Esophagus squamous epithelium (tissue), 4 donors: ENCODE data around the gene PEX12.

ENCODE experiments used
- POLR2A ChIP-seq, 4 donors: fragments of 450-650 bp; IDR thresholded peaks; one replicate each; pipeline ENCODE4 v1.6.1; 2017; ENCODE audit warnings: antibody characterized with exemption in 4 of 4, mild to moderate bottlenecking in 4 of 4, moderate library complexity in 3 of 4
- TF ChIP-seq, protein P1 (sequence below), 6 experiments: fragments of 450-650 bp in 4 of 6; fragments of 200-600 bp in 2 of 6; sonication (generic) in 2 of 6; IDR thresholded peaks; one replicate each; pipeline ENCODE4 v1.5.1; 2016 to 2019; ENCODE audit warnings: antibody characterized with exemption in 6 of 6, mild to moderate bottlenecking in 4 of 6, moderate library complexity in 4 of 6

DNA sequence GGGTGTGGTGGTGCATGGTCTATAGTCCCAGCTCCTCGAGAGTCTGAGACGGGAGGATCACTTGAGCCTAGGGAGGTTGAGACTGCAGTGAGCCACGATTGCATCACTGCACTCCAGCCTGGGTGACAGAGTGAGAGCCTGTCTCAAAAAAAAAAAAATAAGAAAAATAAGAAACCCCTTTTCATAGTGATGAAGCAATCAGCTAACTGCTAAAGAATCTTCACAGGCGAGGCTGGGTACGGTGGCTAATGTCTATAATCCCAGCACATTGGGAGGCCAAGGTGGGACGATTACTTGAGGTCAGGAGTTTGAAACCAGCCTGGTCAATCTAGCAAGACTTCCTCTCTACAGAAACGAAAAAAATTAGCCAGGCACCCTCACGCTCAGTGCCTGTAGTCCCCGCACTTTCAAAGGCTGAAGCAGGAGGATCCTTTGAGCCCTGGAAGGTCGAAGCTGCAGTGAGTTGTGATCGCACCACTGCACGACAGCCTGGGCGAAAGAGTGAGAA, 41.7 kb downstream of the PEX12 start:
- TF ChIP-seq, protein P1, sequence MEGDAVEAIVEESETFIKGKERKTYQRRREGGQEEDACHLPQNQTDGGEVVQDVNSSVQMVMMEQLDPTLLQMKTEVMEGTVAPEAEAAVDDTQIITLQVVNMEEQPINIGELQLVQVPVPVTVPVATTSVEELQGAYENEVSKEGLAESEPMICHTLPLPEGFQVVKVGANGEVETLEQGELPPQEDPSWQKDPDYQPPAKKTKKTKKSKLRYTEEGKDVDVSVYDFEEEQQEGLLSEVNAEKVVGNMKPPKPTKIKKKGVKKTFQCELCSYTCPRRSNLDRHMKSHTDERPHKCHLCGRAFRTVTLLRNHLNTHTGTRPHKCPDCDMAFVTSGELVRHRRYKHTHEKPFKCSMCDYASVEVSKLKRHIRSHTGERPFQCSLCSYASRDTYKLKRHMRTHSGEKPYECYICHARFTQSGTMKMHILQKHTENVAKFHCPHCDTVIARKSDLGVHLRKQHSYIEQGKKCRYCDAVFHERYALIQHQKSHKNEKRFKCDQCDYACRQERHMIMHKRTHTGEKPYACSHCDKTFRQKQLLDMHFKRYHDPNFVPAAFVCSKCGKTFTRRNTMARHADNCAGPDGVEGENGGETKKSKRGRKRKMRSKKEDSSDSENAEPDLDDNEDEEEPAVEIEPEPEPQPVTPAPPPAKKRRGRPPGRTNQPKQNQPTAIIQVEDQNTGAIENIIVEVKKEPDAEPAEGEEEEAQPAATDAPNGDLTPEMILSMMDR (IDR thresholded peaks at IDR 0.05), result no peak
- TF ChIP-seq POLR2A (IDR thresholded peaks at IDR 0.05), result no peak
